ENCODE results near the gene CHCHD3. TPM values are rescaled to one million over a fixed set of nuclear protein-coding genes. Genes with fewer than 3 reads are reported as not detected.

The CHCHD3 gene
- total RNA-seq, 5 donors from 2014 or later (not counting 1 experiment from before 2014, with no cell fraction given) = 25.6 to 33.7 (median 30.3) TPM

DNA sequence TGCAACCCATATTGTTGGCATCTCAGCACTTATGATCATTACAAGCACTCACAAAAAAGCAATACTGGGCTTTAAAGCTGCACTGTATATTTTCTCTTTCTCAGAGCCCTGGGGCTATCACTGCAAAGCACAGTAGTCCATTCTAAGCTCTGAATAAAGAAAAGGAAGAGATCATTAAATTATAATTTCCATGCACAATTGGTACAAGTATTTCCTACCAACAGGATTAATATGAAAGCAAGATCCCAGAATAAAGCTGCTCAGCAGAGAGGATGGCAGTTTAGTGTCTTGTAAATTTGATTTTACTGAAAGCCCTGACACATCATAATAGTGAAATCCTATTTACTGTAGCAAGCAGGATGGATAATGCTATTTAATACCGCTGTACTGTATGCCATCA is 205.3 kb downstream of the CHCHD3 start:
- Histone ChIP-seq H3K9me3 (no peaks in the 10 kb centered on the region), H3K4me1 (ENCODE audit: control insufficient read depth in 1 of 2, extremely low read depth in 1 of 2, insufficient read depth in 2 of 2, low read length in 2 of 2) (no peaks in the 10 kb centered on the region), H3K27me3 (replicated peaks in 1 of 2; ENCODE audit: control insufficient read depth in 2 of 2, extremely low read depth in 1 of 2, insufficient read depth in 2 of 2, low read length in 1 of 2) (no peaks in the 10 kb centered on the region), H3K36me3 (ENCODE audit: control insufficient read depth in 2 of 2, extremely low read depth in 1 of 2, insufficient read depth in 1 of 2, low read length in 1 of 2) (no peaks in the 10 kb centered on the region), H3K27ac (ENCODE audit: low read length) (no peak overlapping the region), H3K4me3 (ENCODE audit: control insufficient read depth in 1 of 2, extremely low read depth in 1 of 2, low read length in 1 of 2) (no peak overlapping the region)
- ATAC-seq (replicated peaks in 1 of 4) = no peak
- ChIA-PET POLR2A (no interaction called here), CTCF (no interaction called here)
- Mint-ChIP-seq H3K27me3 (no peaks in the 10 kb centered on the region), H3K4me3 (no peak overlapping the region), H3K9me3 (no peaks in the 10 kb centered on the region), H3K27ac (no peak overlapping the region), H3K36me3 (peaks cover 29% of the 10 kb centered on the region), H3K4me1 (peaks cover 4 to 12% (median 4%) of the 10 kb centered on the region in 3 donors)
- DNase-seq = no peak
- WGBS (ENCODE audit: insufficient coverage) = 100% methylated on average over 1 of the region's 1 CpG

- H3K9me3 ChIP-seq = no peaks in the 10 kb centered on the region
- no peak for ATAC-seq (replicated peaks in 1 of 4)
- no peak for DNase-seq
- Mint-ChIP-seq H3K36me3 (peaks cover 31% of the 10 kb centered on the region), H3K4me3 (no peak overlapping the region), H3K27ac (no peak overlapping the region), H3K4me1 (peaks cover 2 to 15% (median 6%) of the 10 kb centered on the region in 3 donors), H3K27me3 (no peaks in the 10 kb centered on the region), H3K9me3 (no peaks in the 10 kb centered on the region)
- H3K4me3 ChIP-seq (ENCODE audit: control insufficient read depth in 1 of 2, extremely low read depth in 1 of 2, low read length in 1 of 2) = no peak overlapping the region
- ChIA-PET POLR2A (no interaction called here), CTCF (no interaction called here)
- H3K27me3 ChIP-seq (replicated peaks in 1 of 2; ENCODE audit: control insufficient read depth in 2 of 2, extremely low read depth in 1 of 2, insufficient read depth in 2 of 2, low read length in 1 of 2) = no peaks in the 10 kb centered on the region
- no peaks in the 10 kb centered on the region for H3K4me1 ChIP-seq (ENCODE audit: control insufficient read depth in 1 of 2, extremely low read depth in 1 of 2, insufficient read depth in 2 of 2, low read length in 2 of 2)
- WGBS (ENCODE audit: insufficient coverage) = 83% methylated on average over 5 of the region's 5 CpGs
- H3K36me3 ChIP-seq (ENCODE audit: control insufficient read depth in 2 of 2, extremely low read depth in 1 of 2, insufficient read depth in 1 of 2, low read length in 1 of 2) = no peaks in the 10 kb centered on the region
- no peak overlapping the region for H3K27ac ChIP-seq (ENCODE audit: low read length)
Measured at GRCh38 chr7:132872034-132872433, 209.9 kb downstream of the CHCHD3 start.

DNA sequence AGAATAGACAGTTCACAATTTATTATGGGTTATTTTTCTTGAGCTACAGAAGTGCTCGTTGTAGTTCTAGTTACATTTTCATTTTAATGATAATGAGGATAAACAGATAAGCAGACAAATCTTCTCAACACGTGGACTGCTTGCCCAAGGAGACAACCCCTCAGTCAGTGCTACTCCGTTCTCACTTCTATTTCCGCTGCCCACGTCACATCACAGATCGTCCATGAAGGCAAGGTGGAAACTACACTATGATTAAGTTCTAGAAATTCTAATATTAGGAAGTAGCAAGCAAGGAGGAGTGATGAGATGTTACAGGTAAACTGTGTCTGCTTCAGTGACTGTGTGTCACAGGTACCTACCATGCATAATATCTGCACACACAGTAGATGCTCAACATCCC is 210.5 kb downstream of the CHCHD3 start:
- Histone ChIP-seq H3K4me3 (ENCODE audit: control insufficient read depth in 1 of 2, extremely low read depth in 1 of 2, low read length in 1 of 2) (no peak overlapping the region), H3K27me3 (replicated peaks in 1 of 2; ENCODE audit: control insufficient read depth in 2 of 2, extremely low read depth in 1 of 2, insufficient read depth in 2 of 2, low read length in 1 of 2) (no peaks in the 10 kb centered on the region), H3K36me3 (ENCODE audit: control insufficient read depth in 2 of 2, extremely low read depth in 1 of 2, insufficient read depth in 1 of 2, low read length in 1 of 2) (no peaks in the 10 kb centered on the region), H3K27ac (ENCODE audit: low read length) (no peak overlapping the region), H3K9me3 (no peaks in the 10 kb centered on the region), H3K4me1 (ENCODE audit: control insufficient read depth in 1 of 2, extremely low read depth in 1 of 2, insufficient read depth in 2 of 2, low read length in 2 of 2) (no peaks in the 10 kb centered on the region)
- Mint-ChIP-seq H3K27me3 (no peaks in the 10 kb centered on the region), H3K4me1 (peaks cover 2 to 15% (median 6%) of the 10 kb centered on the region in 3 donors), H3K4me3 (no peak overlapping the region), H3K36me3 (peaks cover 37% of the 10 kb centered on the region), H3K27ac (no peak overlapping the region), H3K9me3 (no peaks in the 10 kb centered on the region)
- ATAC-seq (replicated peaks in 1 of 4) = no peak
- CTCF ChIA-PET = no interaction called here
- WGBS (ENCODE audit: insufficient coverage) = no CpG with 5 or more reads among the region's 6 CpGs
- POLR2A ChIA-PET = interaction anchor here (0.6 kb wide), 2 partner anchors 12 to 28 kb away, joined by 3 read pairs; no protein-coding TSS in a partner anchor
- no peak for DNase-seq

GRCh38 chr7:132869166-132869861 is 212.6 kb downstream of the CHCHD3 start:
- Mint-ChIP-seq H3K27me3 (no peaks in the 10 kb centered on the region), H3K4me1 (peaks cover 2 to 20% (median 6%) of the 10 kb centered on the region in 3 donors), H3K36me3 (peaks cover 43% of the 10 kb centered on the region), H3K4me3 (no peak overlapping the region), H3K9me3 (peaks cover 0 to 3% (median 0%) of the 10 kb centered on the region in 3 donors), H3K27ac (no peak overlapping the region)
- DNase-seq = no peak
- no peak for ATAC-seq (replicated peaks in 1 of 4)
- Histone ChIP-seq H3K27me3 (replicated peaks in 1 of 2; ENCODE audit: control insufficient read depth in 2 of 2, extremely low read depth in 1 of 2, insufficient read depth in 2 of 2, low read length in 1 of 2) (no peaks in the 10 kb centered on the region), H3K4me3 (ENCODE audit: control insufficient read depth in 1 of 2, extremely low read depth in 1 of 2, low read length in 1 of 2) (no peak overlapping the region), H3K4me1 (ENCODE audit: control insufficient read depth in 1 of 2, extremely low read depth in 1 of 2, insufficient read depth in 2 of 2, low read length in 2 of 2) (no peaks in the 10 kb centered on the region), H3K9me3 (no peaks in the 10 kb centered on the region), H3K36me3 (ENCODE audit: control insufficient read depth in 2 of 2, extremely low read depth in 1 of 2, insufficient read depth in 1 of 2, low read length in 1 of 2) (peaks cover 0 to 4% of the 10 kb centered on the region in 2 donors), H3K27ac (ENCODE audit: low read length) (no peak overlapping the region)
- 100% methylated on average over 3 of the region's 5 CpGs for WGBS (ENCODE audit: insufficient coverage)
- ChIA-PET CTCF (no interaction called here), POLR2A (no interaction called here)

DNA sequence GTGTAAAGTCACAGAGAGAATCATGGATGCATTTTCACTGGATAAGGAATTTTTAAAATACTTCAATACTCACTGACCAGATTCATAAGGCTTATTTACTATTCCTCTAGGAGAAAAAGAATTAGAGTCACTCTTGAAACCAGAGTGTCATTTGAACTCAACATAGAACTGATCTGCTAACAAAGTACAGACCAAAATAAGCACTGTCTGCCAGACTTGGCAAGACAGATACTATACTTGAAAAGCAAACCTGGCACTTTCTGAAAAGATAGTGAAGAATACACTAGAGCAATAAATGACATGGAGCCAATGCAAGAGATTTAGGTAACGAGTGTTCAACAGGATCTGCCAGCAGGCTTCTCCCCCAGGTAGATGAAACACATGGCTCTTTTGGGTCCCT is 215.3 kb downstream of the CHCHD3 start:
- H3K27ac Mint-ChIP-seq = no peak overlapping the region
- Histone ChIP-seq H3K4me1 (ENCODE audit: control insufficient read depth in 1 of 2, extremely low read depth in 1 of 2, insufficient read depth in 2 of 2, low read length in 2 of 2) (no peaks in the 10 kb centered on the region), H3K27me3 (replicated peaks in 1 of 2; ENCODE audit: control insufficient read depth in 2 of 2, extremely low read depth in 1 of 2, insufficient read depth in 2 of 2, low read length in 1 of 2) (no peaks in the 10 kb centered on the region), H3K4me3 (ENCODE audit: control insufficient read depth in 1 of 2, extremely low read depth in 1 of 2, low read length in 1 of 2) (no peak overlapping the region), H3K36me3 (ENCODE audit: control insufficient read depth in 2 of 2, extremely low read depth in 1 of 2, insufficient read depth in 1 of 2, low read length in 1 of 2) (peaks cover 0 to 4% of the 10 kb centered on the region in 2 donors), H3K27ac (ENCODE audit: low read length) (no peak overlapping the region), H3K9me3 (no peaks in the 10 kb centered on the region)
- no peaks in the 10 kb centered on the region for H3K27me3 Mint-ChIP-seq
- ChIA-PET POLR2A (no interaction called here), CTCF (no interaction called here)
- ATAC-seq (replicated peaks in 1 of 4) = no peak
- H3K36me3 Mint-ChIP-seq = peaks cover 43% of the 10 kb centered on the region
- no peak for DNase-seq
- WGBS (ENCODE audit: insufficient coverage) = 89% methylated on average over 1 of the region's 1 CpG
- peaks cover 2 to 13% (median 7%) of the 10 kb centered on the region in 3 donors for H3K4me1 Mint-ChIP-seq
- H3K4me3 Mint-ChIP-seq = no peak overlapping the region
- H3K9me3 Mint-ChIP-seq = peaks cover 3 to 8% (median 7%) of the 10 kb centered on the region in 3 donors

- ChIA-PET POLR2A (no interaction called here), CTCF (no interaction called here)
- Mint-ChIP-seq H3K4me1 (peaks cover 2 to 12% (median 7%) of the 10 kb centered on the region in 3 donors), H3K27me3 (no peaks in the 10 kb centered on the region), H3K4me3 (no peak overlapping the region), H3K27ac (no peak overlapping the region), H3K9me3 (peaks cover 3 to 8% (median 7%) of the 10 kb centered on the region in 3 donors), H3K36me3 (peaks cover 40% of the 10 kb centered on the region)
- no peak for ATAC-seq (replicated peaks in 1 of 4)
- no peaks in the 10 kb centered on the region for H3K9me3 ChIP-seq
- H3K4me1 ChIP-seq (ENCODE audit: control insufficient read depth in 1 of 2, extremely low read depth in 1 of 2, insufficient read depth in 2 of 2, low read length in 2 of 2) = no peaks in the 10 kb centered on the region
- no peak overlapping the region for H3K27ac ChIP-seq (ENCODE audit: low read length)
- no peak overlapping the region for H3K4me3 ChIP-seq (ENCODE audit: control insufficient read depth in 1 of 2, extremely low read depth in 1 of 2, low read length in 1 of 2)
- no CpG with 5 or more reads among the region's 2 CpGs for WGBS (ENCODE audit: insufficient coverage)
- peaks cover 0 to 4% of the 10 kb centered on the region in 2 donors for H3K36me3 ChIP-seq (ENCODE audit: control insufficient read depth in 2 of 2, extremely low read depth in 1 of 2, insufficient read depth in 1 of 2, low read length in 1 of 2)
- no peaks in the 10 kb centered on the region for H3K27me3 ChIP-seq (replicated peaks in 1 of 2; ENCODE audit: control insufficient read depth in 2 of 2, extremely low read depth in 1 of 2, insufficient read depth in 2 of 2, low read length in 1 of 2)
- no peak for DNase-seq
Measured at GRCh38 chr7:132866144-132866531, 215.8 kb downstream of the CHCHD3 start.

All from T-cell (primary cell).